NCI-H2107 (cell line): ENCODE measurements around the gene P2RX4.
"Not testable (repeated sequence)": the region's sequence is repeated elsewhere in the genome, so short reads cannot be mapped to it uniquely, and the experiment has no call there.

Experiments
- DNase-seq: peaks from one replicate; lab custom pipeline; 2025; lab: John Stamatoyannopoulos, UW

Gene P2RX4

GRCh38 chr12:121189131-121189530 lies 20.8 kb upstream of the P2RX4 start:
- no peak for DNase-seq

DNA sequence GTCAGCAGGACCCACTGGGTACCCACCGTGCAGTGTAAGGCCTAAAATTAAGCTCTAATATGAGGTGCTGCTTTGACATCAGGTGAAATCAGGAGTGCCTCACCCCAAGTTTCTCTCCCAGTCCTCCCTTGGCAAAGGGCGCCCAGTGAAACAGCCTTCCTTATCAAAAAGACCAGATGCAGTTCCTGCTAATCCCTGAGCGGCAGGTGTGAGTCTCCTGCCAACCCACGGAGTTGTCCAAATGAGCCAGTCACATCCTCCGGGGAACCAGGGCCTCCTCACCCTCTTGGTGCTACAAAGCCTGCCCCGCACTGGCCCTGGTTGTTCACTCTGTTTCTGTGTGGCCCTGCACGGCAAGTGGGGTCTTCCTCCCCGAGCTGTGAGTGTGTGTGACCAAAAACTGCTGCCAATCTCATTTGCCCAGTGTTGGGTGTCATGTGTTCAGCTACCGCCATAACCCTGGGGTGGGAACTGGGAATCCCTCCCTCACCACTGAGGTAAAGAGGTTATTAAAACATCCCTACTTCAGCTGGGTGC lies 20.2 kb upstream of the P2RX4 start:
- no peak for DNase-seq

DNA sequence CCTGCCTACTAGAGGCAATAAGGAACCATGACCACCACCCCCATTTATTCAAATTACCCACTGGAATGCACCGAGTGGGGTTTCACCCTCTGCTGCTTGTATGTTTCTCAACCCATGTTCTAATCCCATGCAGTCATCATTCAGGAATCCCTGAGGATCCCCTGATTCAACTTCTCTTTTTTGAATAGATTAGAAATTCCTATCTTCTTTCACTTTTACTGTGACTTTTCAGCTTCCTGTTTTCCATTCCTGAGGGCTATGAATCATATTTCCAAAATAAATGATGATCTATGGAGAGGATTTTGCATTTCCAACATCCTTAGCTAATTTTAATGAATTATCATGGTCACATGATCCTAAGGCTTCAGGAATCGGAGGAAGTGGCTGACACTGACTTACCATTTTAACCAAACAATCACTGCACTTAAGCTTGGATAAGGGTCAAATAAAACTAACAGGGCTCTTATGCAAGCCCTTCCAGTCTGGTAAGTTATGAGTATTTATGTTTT lies 19.4 kb upstream of the P2RX4 start:
- DNase-seq, result no peak

GRCh38 chr12:121191151-121191550 lies 18.8 kb upstream of the P2RX4 start:
- no peak for DNase-seq

- no peak for DNase-seq
These were observed 13.0 kb upstream of the P2RX4 start for GRCh38 chr12:121196902-121197301.

- DNase-seq, result no peak
These were observed 11.0 kb upstream of the P2RX4 start for GRCh38 chr12:121198949-121199348.

GRCh38 chr12:121201140-121201539 lies 8.8 kb upstream of the P2RX4 start:
- DNase-seq, result not testable (repeated sequence)

DNA sequence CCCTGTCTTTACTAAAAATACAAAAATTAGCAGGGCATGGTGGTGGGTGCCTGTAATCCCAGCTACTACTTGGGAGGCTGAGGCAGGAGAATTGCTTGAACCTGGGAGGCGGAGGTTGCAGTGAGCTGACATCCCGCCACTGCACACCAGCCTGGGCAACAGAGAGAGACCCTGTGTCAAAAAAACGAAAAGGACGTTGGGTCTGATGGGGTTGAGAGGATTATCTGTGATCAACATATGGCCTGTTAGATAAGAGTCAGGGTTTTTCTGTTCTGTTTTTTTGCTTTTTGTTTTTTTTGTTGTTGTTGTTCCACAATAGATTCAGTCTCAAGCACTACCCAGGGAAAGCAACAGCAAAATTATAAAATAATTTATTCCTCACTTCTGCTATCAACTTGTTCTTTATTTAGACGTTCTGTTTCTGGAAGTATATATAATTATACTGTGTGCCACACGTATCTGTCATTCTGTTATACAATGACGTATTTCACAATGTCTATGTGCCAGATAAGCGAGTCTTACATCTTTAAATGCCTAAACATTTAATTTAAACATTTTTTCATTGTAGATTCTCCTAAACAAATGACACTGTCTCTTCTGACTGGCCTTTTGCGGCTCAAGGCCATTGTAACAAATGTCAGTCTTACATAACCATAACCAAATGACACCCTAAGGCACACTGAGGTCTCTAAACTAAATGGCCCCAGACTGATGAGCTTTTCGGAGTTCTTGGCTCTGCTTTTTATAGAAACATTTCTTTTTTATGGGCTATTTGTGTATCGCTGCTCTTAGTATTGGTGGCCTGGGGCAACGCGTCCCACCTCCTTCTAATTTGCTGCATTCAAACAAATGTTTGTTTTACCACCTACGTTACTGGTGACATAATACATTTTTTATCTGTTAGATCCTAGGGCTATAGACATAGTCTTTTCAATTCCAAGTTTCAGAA lies 7.2 kb upstream of the P2RX4 start:
- DNase-seq, result no peak

DNA sequence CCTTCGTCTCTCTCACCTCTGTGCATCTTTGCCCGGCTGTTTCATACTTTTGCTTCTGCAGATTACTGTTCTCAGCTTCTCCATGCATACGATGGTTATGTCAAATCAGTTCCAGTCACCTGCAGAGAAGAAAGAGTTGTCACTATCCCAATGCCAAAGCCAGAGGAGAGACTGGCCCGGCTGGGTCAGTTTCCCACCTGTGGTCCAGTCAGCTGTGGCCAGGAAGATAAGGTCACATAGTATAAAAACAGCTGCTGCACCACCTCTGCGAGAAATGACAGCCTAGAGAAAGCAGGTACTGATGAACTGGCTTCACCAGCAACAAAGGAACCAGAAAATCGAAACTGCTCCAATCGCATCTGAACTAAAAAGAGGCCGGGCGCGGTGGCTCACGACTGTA lies 6.4 kb upstream of the P2RX4 start:
- DNase-seq, result no peak

GRCh38 chr12:121205491-121205890 lies 4.4 kb upstream of the P2RX4 start:
- no peak for DNase-seq

- DNase-seq, result not testable (repeated sequence)
These were observed 1.4 kb upstream of the P2RX4 start for GRCh38 chr12:121208571-121208970.

DNA sequence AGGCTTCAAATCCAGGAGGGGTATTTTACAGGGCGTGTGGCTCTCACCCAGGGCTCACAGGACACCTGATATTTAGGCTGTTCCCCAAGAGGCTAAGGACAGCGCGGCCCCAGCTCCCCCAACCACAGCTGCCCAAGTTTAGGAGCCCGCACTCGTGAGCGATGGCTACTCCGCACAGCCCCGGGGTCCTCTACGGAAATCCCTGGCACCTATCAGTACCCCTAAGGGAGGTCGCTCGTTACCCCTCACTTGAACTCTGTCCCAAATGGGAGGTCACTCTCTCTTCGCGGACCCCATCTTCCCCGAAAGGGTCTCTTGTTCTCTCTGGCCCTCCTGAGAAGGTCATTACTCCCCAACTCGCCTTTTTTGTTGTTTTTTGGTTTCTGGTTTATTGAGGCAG lies 708 bp upstream of the P2RX4 start:
- DNase-seq, result no peak

GRCh38 chr12:121212875-121213274 lies 2.9 kb downstream of the P2RX4 start:
- no peak for DNase-seq

GRCh38 chr12:121214166-121214777 lies 4.3 kb downstream of the P2RX4 start:
- DNase-seq, result no peak

GRCh38 chr12:121214855-121215745 lies 5.2 kb downstream of the P2RX4 start:
- no peak for DNase-seq

DNA sequence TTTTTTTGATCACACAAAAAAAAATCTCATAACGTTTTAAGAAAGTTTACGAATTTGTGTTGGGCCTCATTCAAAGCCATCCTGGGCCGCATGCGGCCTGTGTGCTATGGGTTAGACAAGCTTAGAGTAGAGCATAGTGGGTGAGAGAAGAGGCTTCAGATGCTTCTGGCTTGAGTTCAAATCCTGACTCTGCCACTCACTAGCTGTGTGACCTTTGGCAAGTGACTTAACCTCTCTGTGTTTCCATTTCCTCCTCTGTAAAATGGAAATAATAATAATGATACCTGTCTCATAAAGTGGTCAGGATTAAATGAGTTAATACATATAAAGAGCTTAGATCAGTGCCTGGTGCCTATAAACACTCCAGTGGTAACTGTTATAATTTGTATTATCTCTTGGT lies 6.2 kb downstream of the P2RX4 start:
- DNase-seq, result no peak

GRCh38 chr12:121217063-121217462 lies 7.1 kb downstream of the P2RX4 start:
- DNase-seq, result no peak

- DNase-seq, result no peak
These were observed 7.8 kb downstream of the P2RX4 start for GRCh38 chr12:121217761-121218160.

DNA sequence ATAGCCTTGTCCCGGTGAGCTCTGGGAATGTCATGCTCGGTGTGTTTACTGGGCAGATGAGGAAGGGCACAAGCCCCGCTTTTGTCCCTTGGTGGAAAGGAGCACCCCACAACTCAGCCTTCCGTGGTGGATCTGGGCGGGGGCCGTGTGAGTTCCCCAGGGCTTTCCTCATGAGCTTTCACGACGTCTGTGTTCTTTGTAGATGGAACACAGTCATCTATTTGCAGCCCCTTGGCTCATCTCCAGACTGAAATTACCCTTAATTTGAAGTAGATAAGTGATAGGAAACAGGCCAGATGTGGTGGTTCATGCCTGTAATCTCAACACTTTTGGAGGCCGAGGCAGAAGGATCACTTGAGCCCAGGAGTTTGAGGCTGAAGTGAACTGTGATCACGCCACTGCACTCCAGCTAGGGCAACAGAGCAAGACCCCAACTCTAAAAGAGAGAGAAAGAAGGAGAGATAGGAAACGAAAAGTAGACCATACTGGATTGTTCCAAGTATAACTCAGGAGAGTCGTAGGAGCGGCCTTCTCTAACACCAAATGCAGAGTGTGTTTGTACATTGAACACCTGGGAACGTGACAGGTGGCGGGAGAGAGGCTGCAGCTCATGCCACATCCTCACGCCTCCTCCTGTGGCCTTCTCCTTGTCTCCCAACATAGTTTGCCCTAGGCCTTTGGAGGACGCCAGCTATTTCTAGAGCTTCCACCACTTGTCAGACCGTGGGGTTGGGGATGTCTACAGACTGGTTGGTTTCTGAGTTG lies 8.8 kb downstream of the P2RX4 start:
- DNase-seq, result no peak

- no peak for DNase-seq
These were observed 9.5 kb downstream of the P2RX4 start for GRCh38 chr12:121219353-121219986.

DNA sequence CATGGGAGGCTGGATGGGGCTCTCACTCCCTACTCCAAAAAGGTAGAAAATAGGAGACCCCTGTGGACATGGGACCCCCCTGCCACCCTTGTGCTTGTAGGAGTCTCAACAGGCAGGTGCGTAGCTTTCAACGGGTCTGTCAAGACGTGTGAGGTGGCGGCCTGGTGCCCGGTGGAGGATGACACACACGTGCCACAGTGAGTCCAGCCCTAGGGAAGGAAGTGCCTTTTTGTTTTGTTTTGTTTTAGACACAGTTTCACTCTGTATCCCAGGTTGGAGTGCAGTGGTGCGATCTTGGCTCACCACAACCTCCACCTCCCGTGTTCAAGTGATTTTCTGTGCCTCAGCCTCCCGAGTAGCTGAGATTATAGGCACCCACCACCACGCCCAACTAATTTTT lies 12.9 kb downstream of the P2RX4 start:
- DNase-seq, result no peak
